Body of pancreas (tissue), 4 donors: ENCODE measurements around the gene TACO1.

ENCODE experiments used
- CTCF ChIP-seq, 7 experiments: fragments of 450-650 bp in 4 of 7; fragments of 200-600 bp in 3 of 7; sonication (generic) in 3 of 7; IDR thresholded peaks; one replicate each; pipeline ENCODE4 v1.5.1; 2016 to 2019; ENCODE audit warnings: antibody characterized with exemption in 7 of 7
- POLR2A ChIP-seq, 3 donors: fragments of 450-650 bp; IDR thresholded peaks; one replicate each; pipeline ENCODE4 v1.6.1; 2016; ENCODE audit warnings: antibody characterized with exemption in 3 of 3, mild to moderate bottlenecking in 2 of 3

- TF ChIP-seq CTCF (IDR thresholded peaks at IDR 0.05) (no peak), POLR2A (IDR thresholded peaks at IDR 0.05) (no peak)
Measured at GRCh38 chr17:63611354-63611753, 10.7 kb downstream of the TACO1 start.
